Lower lobe of right lung (tissue), 2 donors: Measurements from ENCODE around the gene PGBD5. TPM values are rescaled to one million over a fixed set of nuclear protein-coding genes. Genes with fewer than 3 reads are reported as not detected.

ENCODE experiments used
- ATAC-seq, 2 donors: fragments of 200-7000 bp; cut with Tn5 transposase; one replicate each; pipeline ENCODE4 v1.9.1; 2020 to 2022; ENCODE audit warnings: mild to moderate bottlenecking in 2 of 2, moderate library complexity in 2 of 2
- DNase-seq: peaks from one replicate; pipeline ENCODE4 v3.0.0-alpha.2; 2020
- H3K27ac ChIP-seq: fragments of 200-600 bp; one replicate; pipeline ENCODE4 v1.8.0; 2022
- H3K27me3 ChIP-seq: fragments of 200-600 bp; one replicate; pipeline ENCODE4 v1.8.0; 2022; ENCODE audit warnings: low read depth
- H3K36me3 ChIP-seq: fragments of 200-600 bp; one replicate; pipeline ENCODE4 v1.8.0; 2022; ENCODE audit warnings: mild to moderate bottlenecking
- H3K4me1 ChIP-seq: fragments of 200-600 bp; one replicate; pipeline ENCODE4 v1.8.0; 2022
- H3K4me3 ChIP-seq: fragments of 200-600 bp; one replicate; pipeline ENCODE4 v1.8.0; 2022; ENCODE audit warnings: mild to moderate bottlenecking
- H3K9me3 ChIP-seq: fragments of 200-600 bp; one replicate; pipeline ENCODE4 v1.8.0; 2022
- intact Hi-C: fragments of 100-400 bp; cut with DNase I; formaldehyde crosslinking; loops from one replicate; pipeline ENCODE4 v1.11.0; 2022
- total RNA-seq: library from RNA; stranded (reverse); fragmentation: NEBNext Ultra II Directional; extraction: Animal tissue kit (Norgen Biotek cat#: 25700); gene quantifications from one replicate; pipeline ENCODE4 v1.2.1, GENCODE V29; 2021
- TF ChIP-seq, protein P1 (sequence below): fragments of 200-600 bp; IDR thresholded peaks from one replicate; pipeline ENCODE4 v1.8.0; 2022; ENCODE audit warnings: antibody characterized with exemption, mild to moderate bottlenecking
- donor health status: DM: no; HTN: yes; CAD: no; lungs with severe emphysema.

PGBD5 gene
- total RNA-seq, 1 donor from 2014 or later: 2.3 TPM

DNA sequence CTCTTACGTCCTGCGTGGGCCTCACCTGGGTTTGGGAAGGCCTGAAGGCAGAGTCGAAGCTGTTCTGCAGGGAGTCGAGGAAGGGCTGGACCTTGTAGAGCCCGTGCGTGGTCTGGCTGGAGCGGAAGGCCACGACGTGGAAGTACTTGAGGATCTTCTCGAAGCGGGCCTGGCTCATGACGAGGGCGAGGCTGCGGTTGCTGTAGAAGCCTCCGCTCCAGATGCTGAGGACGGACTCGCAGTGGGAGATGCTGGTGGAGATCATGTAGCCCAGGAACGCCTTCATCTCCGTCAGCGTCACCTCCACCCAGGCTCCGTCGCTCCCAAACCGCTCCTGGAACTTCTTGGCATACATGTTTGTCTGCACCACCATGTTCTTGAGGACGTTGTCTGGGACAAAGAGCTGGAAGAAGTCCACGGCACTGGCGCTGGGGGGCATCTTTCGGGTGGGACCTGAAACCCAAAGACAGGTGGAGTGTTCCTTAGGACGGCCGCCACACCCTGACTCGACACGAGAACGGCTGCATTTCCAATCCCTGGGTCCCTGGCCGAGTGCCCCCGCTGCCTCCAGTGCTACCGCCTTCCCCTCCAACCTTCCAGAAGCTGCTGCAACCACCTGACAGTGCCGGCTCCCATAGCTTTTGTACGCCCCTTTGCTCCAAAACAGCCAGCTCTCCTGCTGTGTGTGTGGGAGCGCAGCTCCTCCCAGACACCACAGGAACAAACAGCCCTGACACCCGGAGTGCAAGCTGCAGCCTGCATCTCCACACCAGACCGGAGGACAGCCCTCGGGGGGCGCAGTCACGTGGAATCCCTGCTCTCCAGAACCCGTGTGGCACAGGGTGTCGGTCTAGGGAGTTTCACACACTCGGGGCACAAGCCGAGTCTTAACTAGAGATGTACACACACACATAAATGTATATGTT lies 69.0 kb downstream of the PGBD5 start:
- intact Hi-C loops: no loop called here
- H3K27me3 ChIP-seq: no peaks in the 10 kb centered on the region
- TF ChIP-seq, protein P1, sequence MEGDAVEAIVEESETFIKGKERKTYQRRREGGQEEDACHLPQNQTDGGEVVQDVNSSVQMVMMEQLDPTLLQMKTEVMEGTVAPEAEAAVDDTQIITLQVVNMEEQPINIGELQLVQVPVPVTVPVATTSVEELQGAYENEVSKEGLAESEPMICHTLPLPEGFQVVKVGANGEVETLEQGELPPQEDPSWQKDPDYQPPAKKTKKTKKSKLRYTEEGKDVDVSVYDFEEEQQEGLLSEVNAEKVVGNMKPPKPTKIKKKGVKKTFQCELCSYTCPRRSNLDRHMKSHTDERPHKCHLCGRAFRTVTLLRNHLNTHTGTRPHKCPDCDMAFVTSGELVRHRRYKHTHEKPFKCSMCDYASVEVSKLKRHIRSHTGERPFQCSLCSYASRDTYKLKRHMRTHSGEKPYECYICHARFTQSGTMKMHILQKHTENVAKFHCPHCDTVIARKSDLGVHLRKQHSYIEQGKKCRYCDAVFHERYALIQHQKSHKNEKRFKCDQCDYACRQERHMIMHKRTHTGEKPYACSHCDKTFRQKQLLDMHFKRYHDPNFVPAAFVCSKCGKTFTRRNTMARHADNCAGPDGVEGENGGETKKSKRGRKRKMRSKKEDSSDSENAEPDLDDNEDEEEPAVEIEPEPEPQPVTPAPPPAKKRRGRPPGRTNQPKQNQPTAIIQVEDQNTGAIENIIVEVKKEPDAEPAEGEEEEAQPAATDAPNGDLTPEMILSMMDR: no peak
- no peak for DNase-seq
- no peak overlapping the region for H3K27ac ChIP-seq
- H3K4me1 ChIP-seq: no peaks in the 10 kb centered on the region
- no peak for ATAC-seq
- H3K4me3 ChIP-seq: no peak overlapping the region
- H3K9me3 ChIP-seq: no peaks in the 10 kb centered on the region
- H3K36me3 ChIP-seq: no peaks in the 10 kb centered on the region

DNA sequence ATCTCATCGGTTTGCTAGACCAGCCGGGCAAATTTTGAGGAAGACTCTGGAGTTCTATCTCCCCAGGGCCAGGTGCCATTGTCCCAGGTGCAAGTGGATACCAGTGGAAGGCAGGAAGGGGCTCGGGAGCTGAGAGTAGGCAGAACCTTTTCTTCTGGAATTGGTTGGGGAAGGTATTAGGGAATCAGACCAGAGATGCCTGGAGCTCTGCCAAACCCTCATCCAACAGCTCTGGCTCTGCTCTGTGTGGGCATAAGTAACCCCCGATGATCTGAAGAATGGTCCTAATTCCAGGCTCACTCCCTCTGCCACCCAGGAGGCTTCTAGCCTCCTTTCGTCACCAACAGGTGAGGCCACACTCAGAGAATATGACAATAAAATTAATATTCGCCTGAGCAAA lies 69.9 kb downstream of the PGBD5 start:
- no peak overlapping the region for H3K4me3 ChIP-seq
- H3K27me3 ChIP-seq: no peaks in the 10 kb centered on the region
- H3K9me3 ChIP-seq: no peaks in the 10 kb centered on the region
- intact Hi-C loops: no loop called here
- no peak overlapping the region for H3K27ac ChIP-seq
- TF ChIP-seq, protein P1: no peak
- no peaks in the 10 kb centered on the region for H3K36me3 ChIP-seq
- DNase-seq (no peak), ATAC-seq (no peak)
- H3K4me1 ChIP-seq: no peaks in the 10 kb centered on the region

DNA sequence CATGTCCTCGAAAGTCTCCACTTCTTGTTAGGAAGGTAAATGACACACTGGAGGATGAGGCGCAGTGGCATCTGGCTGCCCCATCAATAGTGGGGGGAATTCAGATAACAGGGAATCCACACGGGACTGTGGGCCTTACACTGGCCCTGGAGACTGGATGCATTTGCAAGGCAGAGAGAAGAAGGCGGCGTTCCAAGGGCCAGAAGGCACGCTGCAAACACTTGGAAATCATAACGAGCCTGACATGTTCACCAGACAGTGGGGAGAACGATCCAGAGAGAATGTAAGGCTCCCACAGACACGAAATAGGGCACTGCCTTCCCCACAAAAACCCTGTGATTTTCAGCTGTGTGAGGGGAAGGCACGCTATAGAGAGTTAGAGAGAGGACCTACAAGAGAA lies 70.5 kb downstream of the PGBD5 start:
- H3K9me3 ChIP-seq: no peaks in the 10 kb centered on the region
- no peaks in the 10 kb centered on the region for H3K36me3 ChIP-seq
- intact Hi-C loops: no loop called here
- no peaks in the 10 kb centered on the region for H3K4me1 ChIP-seq
- H3K27ac ChIP-seq: no peak overlapping the region
- ATAC-seq (no peak), DNase-seq (no peak)
- no peak overlapping the region for H3K4me3 ChIP-seq
- TF ChIP-seq, protein P1: no peak
- H3K27me3 ChIP-seq: no peaks in the 10 kb centered on the region

DNA sequence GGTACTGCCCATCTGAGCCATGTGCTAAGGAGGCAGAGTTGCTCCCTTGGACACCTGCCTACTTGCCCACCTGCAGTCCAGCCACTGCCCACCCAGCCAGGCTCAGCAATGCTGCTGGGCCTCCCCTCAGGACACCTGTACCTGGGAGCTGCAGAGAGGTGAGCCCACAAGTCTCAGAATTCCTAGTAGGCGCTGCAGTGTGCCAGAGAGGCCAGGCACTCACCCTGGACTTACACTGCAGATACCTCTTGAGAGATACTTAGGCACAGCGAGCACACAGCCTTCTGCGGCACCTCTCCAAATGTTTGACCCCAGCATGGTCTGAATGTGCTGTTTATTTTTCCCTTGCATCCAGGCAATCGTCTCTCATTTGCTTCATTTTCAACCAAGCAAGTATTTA lies 71.0 kb downstream of the PGBD5 start:
- Histone ChIP-seq H3K4me1 (no peaks in the 10 kb centered on the region), H3K27me3 (no peaks in the 10 kb centered on the region), H3K4me3 (no peak overlapping the region), H3K9me3 (no peaks in the 10 kb centered on the region), H3K27ac (no peak overlapping the region), H3K36me3 (no peaks in the 10 kb centered on the region)
- no peak for ATAC-seq
- TF ChIP-seq, protein P1: no peak
- no peak for DNase-seq
- intact Hi-C loops: no loop called here

DNA sequence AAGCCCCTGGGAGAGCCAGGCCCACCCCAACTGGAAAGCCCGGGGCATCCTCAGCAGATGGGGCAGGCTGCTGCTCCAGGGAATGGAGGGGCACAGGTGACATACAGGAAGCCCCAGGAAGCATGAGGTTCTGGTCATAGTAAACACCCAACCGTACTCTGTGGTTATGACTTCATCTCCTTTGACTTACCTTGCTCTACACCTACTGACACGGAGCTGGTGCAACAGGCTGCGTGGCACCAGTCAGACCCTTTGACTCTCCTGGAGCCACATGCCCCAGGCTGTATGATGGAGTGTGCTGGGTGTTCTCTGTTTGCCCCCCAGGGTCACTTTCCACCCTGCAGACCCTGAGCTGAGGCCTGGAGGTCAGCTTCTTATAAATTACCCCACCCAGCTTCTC lies 72.1 kb downstream of the PGBD5 start:
- no peak overlapping the region for H3K4me3 ChIP-seq
- intact Hi-C loops: no loop called here
- H3K4me1 ChIP-seq: no peaks in the 10 kb centered on the region
- TF ChIP-seq, protein P1: no peak
- no peaks in the 10 kb centered on the region for H3K36me3 ChIP-seq
- no peaks in the 10 kb centered on the region for H3K9me3 ChIP-seq
- ATAC-seq: no peak
- no peaks in the 10 kb centered on the region for H3K27me3 ChIP-seq
- no peak for DNase-seq
- no peak overlapping the region for H3K27ac ChIP-seq
